ENCODE data around the gene HACD2.

Gene HACD2

GRCh38 chr3:123479891-123480290 lies 105.0 kb downstream of the HACD2 start:
- no peak for DNase-seq

GRCh38 chr3:123478314-123478713 lies 106.5 kb downstream of the HACD2 start:
- no peak for DNase-seq

GRCh38 chr3:123476967-123477750 lies 107.7 kb downstream of the HACD2 start:
- DNase-seq = no peak

GRCh38 chr3:123475786-123476185 lies 109.1 kb downstream of the HACD2 start:
- no peak for DNase-seq

- DNase-seq = no peak
These were observed 113.7 kb downstream of the HACD2 start for GRCh38 chr3:123471106-123471505.

GRCh38 chr3:123469323-123469995 lies 115.4 kb downstream of the HACD2 start:
- no peak for DNase-seq

GRCh38 chr3:123467046-123467445 lies 117.8 kb downstream of the HACD2 start:
- DNase-seq = no peak

- DNase-seq = no peak
These were observed 120.6 kb downstream of the HACD2 start for GRCh38 chr3:123464211-123464610.

GRCh38 chr3:123459862-123460261 lies 125.0 kb downstream of the HACD2 start:
- DNase-seq = no peak

GRCh38 chr3:123458255-123458654 lies 126.6 kb downstream of the HACD2 start:
- DNase-seq = no peak

- no peak for DNase-seq
These were observed 127.0 kb downstream of the HACD2 start for GRCh38 chr3:123457841-123458240.

- no peak for DNase-seq
These were observed 131.2 kb downstream of the HACD2 start for GRCh38 chr3:123453675-123454074.

- no peak for DNase-seq
These were observed 133.7 kb downstream of the HACD2 start for GRCh38 chr3:123451186-123451585.

- DNase-seq = no peak
These were observed 134.8 kb downstream of the HACD2 start for GRCh38 chr3:123449997-123450604.

- no peak for DNase-seq
These were observed 135.5 kb downstream of the HACD2 start for GRCh38 chr3:123449102-123449996.

- no peak for DNase-seq
These were observed 136.2 kb downstream of the HACD2 start, which contains the start of gene ADCY5 for GRCh38 chr3:123448536-123449101. ADCY5 (minus strand) TSS chr3:123449090; CDS start chr3:123448545, 545 bp downstream.

- no peak for DNase-seq
These were observed 136.9 kb downstream of the HACD2 start for GRCh38 chr3:123447749-123448517.

GRCh38 chr3:123447416-123447748 lies 137.5 kb downstream of the HACD2 start:
- no peak for DNase-seq

- no peak for DNase-seq
These were observed 138.2 kb downstream of the HACD2 start for GRCh38 chr3:123446610-123447109.

- DNase-seq = no peak
These were observed 138.6 kb downstream of the HACD2 start for GRCh38 chr3:123446210-123446609.

GRCh38 chr3:123445702-123446101 lies 139.2 kb downstream of the HACD2 start:
- no peak for DNase-seq

- no peak for DNase-seq
These were observed 140.1 kb downstream of the HACD2 start for GRCh38 chr3:123444744-123445143.

Data from NCI-H1048 (cell line).